Measurements from ENCODE around the gene PROM2. TPM values are rescaled to one million over a fixed set of nuclear protein-coding genes. Genes with fewer than 3 reads are reported as not detected.

PROM2 gene
- total and polyA plus RNA-seq, 2 donors (not counting 3 experiments of a cell fraction or from before 2014, with no cell fraction given), result 0.39 to 0.60 TPM

- POLR2A ChIA-PET, result no interaction called here
- H3K4me2 ChIP-seq (ENCODE audit: insufficient read depth, low read length), result no peak overlapping the region
- H3K9me1 ChIP-seq (replicated peaks; ENCODE audit: control insufficient read depth, extremely low read depth, insufficient read depth, low read length), result no peaks in the 10 kb centered on the region
These were observed 11.3 kb downstream of the PROM2 start for GRCh38 chr2:95285542-95285932.

More at GRCh38 chr2:95285542-95285932, 11.3 kb downstream of the PROM2 start:
- H3K36me3 ChIP-seq (ENCODE audit: control insufficient read depth in 2 of 2, extremely low read depth in 1 of 2, insufficient read depth in 2 of 2, low read length in 2 of 2), result no peaks in the 10 kb centered on the region
- no peaks in the 10 kb centered on the region for H4K20me1 ChIP-seq (replicated peaks; ENCODE audit: control insufficient read depth, extremely low read depth, insufficient read depth, low read length)
- H3K27ac ChIP-seq (ENCODE audit: insufficient read depth, low read depth, low read length), result no peak overlapping the region
- no peak for DNase-seq (ENCODE audit: low read depth, low spot score)
- TF ChIP-seq, protein P1, sequence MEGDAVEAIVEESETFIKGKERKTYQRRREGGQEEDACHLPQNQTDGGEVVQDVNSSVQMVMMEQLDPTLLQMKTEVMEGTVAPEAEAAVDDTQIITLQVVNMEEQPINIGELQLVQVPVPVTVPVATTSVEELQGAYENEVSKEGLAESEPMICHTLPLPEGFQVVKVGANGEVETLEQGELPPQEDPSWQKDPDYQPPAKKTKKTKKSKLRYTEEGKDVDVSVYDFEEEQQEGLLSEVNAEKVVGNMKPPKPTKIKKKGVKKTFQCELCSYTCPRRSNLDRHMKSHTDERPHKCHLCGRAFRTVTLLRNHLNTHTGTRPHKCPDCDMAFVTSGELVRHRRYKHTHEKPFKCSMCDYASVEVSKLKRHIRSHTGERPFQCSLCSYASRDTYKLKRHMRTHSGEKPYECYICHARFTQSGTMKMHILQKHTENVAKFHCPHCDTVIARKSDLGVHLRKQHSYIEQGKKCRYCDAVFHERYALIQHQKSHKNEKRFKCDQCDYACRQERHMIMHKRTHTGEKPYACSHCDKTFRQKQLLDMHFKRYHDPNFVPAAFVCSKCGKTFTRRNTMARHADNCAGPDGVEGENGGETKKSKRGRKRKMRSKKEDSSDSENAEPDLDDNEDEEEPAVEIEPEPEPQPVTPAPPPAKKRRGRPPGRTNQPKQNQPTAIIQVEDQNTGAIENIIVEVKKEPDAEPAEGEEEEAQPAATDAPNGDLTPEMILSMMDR (IDR thresholded peaks at IDR 0.05; ENCODE audit: extremely low read depth in 1 of 2, insufficient read depth in 1 of 2, low read depth in 1 of 2, low read length in 2 of 2), result no peak
- TF ChIP-seq EZH2 (IDR thresholded peaks at IDR 0.05; ENCODE audit: borderline replicate concordance, low read depth, low read length, severe bottlenecking), result no peak
- no peak for TF ChIP-seq GATA2 (IDR thresholded peaks at IDR 0.05; ENCODE audit: insufficient read depth, insufficient read length, low read depth, low read length)
- TF ChIP-seq JUN (IDR thresholded peaks at IDR 0.05; ENCODE audit: borderline replicate concordance, insufficient read depth, insufficient read length, low read depth), result no peak
- no peak for TF ChIP-seq POLR2AphosphoS5 (IDR thresholded peaks at IDR 0.05; ENCODE audit: insufficient read depth, low read depth, low read length)
- TF ChIP-seq, protein P2, sequence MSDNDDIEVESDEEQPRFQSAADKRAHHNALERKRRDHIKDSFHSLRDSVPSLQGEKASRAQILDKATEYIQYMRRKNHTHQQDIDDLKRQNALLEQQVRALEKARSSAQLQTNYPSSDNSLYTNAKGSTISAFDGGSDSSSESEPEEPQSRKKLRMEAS (IDR thresholded peaks at IDR 0.05; ENCODE audit: insufficient read depth, insufficient read length), result no peak
- no peak for TF ChIP-seq MYC (IDR thresholded peaks at IDR 0.05; ENCODE audit: low read depth, low read length)
- no peak for TF ChIP-seq FOS (IDR thresholded peaks at IDR 0.05; ENCODE audit: borderline replicate concordance, insufficient read depth, low read length)
- TF ChIP-seq POLR2A (IDR thresholded peaks at IDR 0.05; ENCODE audit: low read depth, low read length), result no peak
- intact Hi-C loops (cut with micrococcal nuclease) (no loop called here), dilution Hi-C loops (cut with MboI; ENCODE audit: extremely low pct_ligation_motif_present, low sequenced_read_pairs) (no loop called here)
- no peaks in the 10 kb centered on the region for H3K27me3 ChIP-seq (ENCODE audit: control insufficient read depth in 2 of 2, insufficient read depth in 2 of 2, low read length in 2 of 2)
- H3K9me3 ChIP-seq (replicated peaks; ENCODE audit: control insufficient read depth, insufficient read depth, low read length), result no peaks in the 10 kb centered on the region
- BruUV-seq (replicated peaks), result no TSS peak
- no peaks in the 10 kb centered on the region for H3K4me1 ChIP-seq (ENCODE audit: control insufficient read depth, extremely low read depth, insufficient read depth, low read length)
- H2AFZ ChIP-seq (ENCODE audit: low read depth, low read length), result no peak overlapping the region
- no peaks in the 10 kb centered on the region for H3K79me2 ChIP-seq (ENCODE audit: control insufficient read depth, insufficient read depth, low read length)
- FAIRE-seq, result no peak
- H3K9ac ChIP-seq (replicated peaks; ENCODE audit: extremely low read depth, insufficient read depth, low read length), result no peak overlapping the region
- no peak overlapping the region for H3K4me3 ChIP-seq (replicated peaks in 1 of 3; ENCODE audit: insufficient read depth in 1 of 3, low read depth in 1 of 3, low read length in 3 of 3)
- CTCF ChIA-PET, result no interaction called here
